ENCODE results near the gene ANKRD7.
"Not testable (repeated sequence)": the region's sequence is repeated elsewhere in the genome, so short reads cannot be mapped to it uniquely, and the experiment has no call there.

Gene ANKRD7

DNA sequence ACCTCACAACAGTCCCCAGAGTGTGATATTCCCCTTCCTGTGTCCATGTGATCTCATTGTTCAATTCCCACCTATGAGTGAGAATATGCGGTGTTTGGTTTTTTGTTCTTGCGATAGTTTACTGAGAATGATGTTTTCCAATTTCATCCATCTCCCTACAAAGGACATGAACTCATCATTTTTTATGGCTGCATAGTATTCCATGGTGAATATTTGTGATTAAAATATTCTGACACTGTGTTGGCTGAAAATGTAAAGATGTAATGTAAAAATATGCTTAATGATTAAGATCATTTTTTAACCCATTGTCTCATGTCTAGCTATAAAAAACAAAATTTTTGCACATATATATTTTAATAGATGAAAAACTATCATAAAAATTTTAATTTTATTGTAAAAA, 15.8 kb downstream of the ANKRD7 start:
- not testable (repeated sequence) for DNase-seq

DNA sequence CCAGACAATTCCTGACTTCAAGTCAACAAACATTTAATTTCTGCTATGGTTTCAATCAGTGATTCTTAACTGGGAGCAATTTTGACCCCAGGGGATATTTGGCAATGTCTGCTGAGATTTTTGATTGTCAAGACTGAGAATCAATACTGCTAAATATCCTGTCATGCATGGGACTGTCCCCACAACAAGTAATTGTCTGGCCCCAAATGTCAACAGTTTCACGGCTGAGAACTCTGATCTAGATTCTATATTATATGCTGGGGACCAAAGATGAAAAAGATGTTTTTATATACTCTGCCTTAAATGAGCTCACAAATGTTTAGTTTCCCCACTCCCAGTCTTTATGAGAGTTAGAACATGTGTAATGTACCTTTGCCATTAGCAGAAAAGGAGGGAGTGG, 19.2 kb downstream of the ANKRD7 start:
- no peak for DNase-seq

- DNase-seq: no peak
Measured at GRCh38 chr7:118245267-118246040, 20.9 kb downstream of the ANKRD7 start.

DNA sequence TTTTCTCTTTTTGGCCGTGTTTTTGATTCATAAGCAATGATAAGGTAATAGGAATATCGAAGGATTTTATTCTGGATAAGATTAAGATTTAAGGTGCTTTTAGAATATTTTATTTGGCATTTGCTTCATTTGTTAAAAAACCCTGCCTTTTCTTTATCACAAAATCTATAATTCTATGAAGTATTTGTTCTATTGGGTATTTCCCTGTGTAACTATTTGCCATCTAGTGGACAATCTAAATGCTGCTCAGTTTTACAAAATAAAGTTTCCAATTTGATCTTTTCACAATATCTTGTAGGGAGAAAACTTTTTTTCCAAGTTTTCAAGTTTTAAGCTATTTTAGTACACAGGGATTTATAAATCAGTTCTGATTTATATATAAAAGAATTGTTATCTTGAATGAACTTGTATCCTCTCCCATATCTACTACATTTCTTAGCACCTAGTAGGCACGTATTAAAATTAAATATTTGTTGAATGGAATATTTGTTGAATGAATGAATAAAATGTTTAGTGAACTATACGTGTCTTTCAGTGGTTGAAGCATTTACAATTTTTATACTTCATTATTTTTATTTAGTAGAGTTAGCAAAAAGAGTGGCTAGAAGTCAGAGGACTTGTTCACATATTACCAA, 26.5 kb downstream of the ANKRD7 start:
- no peak for DNase-seq

GRCh38 chr7:118252087-118252486, 27.6 kb downstream of the ANKRD7 start:
- no peak for DNase-seq

- no peak for DNase-seq
Measured at GRCh38 chr7:118259115-118259514, 34.6 kb downstream of the ANKRD7 start.

GRCh38 chr7:118264836-118265235, 40.3 kb downstream of the ANKRD7 start:
- no peak for DNase-seq

DNA sequence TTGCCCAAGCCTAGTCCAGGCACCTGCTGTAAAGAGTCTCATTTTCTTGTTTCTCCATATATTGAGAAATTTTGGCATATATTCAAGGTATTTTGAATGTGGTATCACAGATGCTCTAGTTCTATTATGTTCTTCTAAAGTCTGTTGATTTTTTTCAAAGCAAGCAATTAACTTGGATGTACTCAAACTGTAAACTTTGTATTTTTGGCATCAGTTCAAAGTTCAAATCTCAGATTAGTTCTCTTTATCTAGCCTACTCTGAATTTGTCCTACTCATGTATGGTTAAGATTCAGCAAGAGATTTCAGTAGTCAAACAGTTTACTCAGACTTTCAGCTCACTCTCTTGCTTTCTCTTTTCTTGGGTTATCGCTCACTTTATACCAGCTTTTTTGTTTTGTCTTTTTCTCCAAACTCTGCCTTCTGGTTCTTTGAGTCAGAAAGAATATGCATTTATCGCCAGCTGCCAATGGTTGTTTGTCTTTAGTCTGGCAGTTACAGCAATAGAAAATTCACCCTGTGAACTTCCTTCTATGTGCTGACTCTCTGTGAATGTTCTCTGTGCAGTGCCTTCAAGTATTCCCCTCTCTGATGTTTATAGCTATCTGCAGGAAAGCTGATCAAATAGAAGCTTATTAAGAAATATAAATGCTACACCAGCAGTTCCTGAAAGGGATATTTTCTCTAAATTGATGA, 56.0 kb downstream of the ANKRD7 start:
- peak; percentile 39 for DNase-seq

DNA sequence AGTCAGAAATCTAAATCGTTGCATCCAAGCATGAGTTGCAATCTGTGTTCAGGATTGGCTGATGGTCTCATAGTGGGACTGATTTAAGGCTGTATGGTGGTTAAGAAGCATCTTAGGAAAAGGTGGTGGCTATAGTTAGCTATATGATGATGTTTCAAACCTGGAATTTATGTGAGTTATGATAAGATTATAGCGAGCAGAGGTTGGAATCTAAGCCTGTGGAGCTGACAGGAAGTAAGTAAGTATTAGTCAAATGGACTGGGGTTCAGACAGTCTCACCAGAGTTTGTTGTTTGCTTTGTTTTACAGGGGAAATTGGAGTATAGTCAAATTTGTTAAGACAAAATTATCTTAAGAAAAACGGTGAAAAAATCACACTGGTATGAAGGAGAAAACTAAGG, 56.7 kb downstream of the ANKRD7 start:
- no peak for DNase-seq

- no peak for DNase-seq
Measured at GRCh38 chr7:118285358-118285757, 60.9 kb downstream of the ANKRD7 start.

DNA sequence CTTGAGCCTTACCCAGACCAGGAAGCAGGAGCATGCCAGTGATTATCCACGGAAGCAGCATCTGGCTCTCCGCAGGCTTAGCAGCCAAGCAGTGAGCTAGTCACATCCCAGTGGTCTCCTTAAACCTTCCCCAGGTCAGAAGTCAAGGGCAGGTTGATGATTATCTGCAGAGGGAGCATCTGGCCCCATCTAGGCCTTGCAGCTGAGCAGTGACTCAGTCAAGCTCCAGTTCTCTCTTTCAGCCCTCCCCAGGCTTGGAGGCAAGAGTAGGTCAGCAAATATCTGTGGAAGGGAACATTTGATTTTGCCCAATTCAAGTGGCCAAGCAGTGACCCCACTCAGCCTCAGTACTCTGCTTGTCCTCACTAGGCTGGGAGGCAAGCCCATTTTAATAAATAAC, 61.6 kb downstream of the ANKRD7 start:
- no peak for DNase-seq

GRCh38 chr7:118288098-118288497, 63.6 kb downstream of the ANKRD7 start:
- no peak for DNase-seq

DNA sequence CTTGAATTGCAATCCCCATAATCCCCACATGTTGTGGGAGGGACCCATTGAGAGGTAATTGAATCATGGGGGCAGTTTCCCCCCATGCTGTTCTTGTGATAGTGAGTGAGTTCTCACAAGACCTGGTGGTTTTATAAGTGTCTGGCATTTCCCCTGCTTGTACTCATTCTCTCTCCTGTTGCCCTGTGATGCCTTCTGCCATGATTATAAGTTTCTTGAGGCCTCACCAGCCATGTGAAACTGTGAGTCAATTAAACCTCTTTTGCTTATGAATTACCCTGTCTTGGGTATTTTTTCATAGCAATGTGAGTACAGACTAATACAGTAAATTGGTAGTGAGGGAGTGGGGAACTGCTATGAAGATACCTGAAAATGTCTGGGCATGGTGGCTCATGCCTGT, 65.0 kb downstream of the ANKRD7 start:
- no peak for DNase-seq
